Measurements from ENCODE around the gene MBL2.

MBL2 gene

DNA sequence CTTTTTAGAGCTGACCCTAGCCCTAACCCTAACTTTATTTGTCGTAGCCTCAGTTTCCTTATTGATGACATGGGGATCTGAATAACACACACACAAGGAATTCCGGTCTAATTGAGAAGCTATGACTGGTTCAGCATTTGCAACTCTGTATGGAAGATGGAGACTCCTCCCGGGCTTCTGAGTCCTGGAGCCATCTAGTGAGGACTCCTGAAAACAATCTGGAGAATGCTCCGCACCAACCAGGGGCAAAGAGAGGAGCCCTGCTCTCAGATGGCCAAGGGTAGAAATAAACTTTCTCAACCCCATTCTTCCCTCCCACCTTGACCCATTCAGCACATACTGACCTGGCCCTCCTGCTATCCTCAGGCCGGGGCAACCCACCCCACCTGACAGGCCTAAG lies 26.4 kb downstream of the MBL2 start:
- DNase-seq (ENCODE audit: low read depth in 1 of 2, low spot score in 1 of 2): no peak
- no peak for TF ChIP-seq POLR2AphosphoS5 (IDR thresholded peaks at IDR 0.05; ENCODE audit: low read depth)
- no peak overlapping the region for H3K4me3 ChIP-seq (replicated peaks; ENCODE audit: insufficient read depth, low read length)

DNA sequence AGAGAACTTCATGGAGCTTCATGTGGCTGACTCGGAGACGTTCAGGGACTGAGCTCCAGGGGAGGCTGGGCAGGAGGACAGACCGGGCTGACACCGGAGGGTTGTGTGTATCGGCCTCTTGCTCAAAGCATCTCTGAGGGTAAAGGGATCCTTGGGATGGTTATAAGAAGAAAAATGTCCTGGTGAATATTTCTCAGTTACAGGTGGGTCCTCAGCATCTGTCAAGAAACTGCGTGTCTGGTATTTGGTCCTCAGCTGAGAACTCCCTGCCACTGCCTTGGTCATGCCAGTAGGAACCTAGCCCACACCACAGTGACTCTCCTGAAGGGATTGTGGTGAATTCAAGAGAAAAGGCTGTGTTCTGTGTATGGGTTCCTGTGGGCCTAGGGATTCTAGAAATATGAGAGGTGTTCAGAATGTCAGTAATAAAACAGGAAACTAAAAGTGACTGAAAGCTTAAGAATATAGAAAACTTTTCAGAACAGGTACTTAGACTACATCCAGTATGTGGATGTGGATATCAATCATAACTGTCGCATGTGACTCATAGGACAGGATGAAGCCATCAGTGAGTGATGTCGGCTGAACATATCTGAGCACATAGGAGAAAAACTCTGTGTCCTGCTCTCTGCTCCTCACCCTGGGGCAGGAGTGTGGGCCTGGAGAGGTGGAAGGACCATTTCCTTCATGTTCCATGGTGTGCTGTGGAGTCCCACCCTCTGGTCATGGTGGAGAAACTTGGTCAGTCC lies 28.4 kb downstream of the MBL2 start:
- DNase-seq (ENCODE audit: low read depth in 1 of 2, low spot score in 1 of 2): no peak
- Histone ChIP-seq H3K27ac (replicated peaks) (no peak overlapping the region), H3K4me3 (replicated peaks; ENCODE audit: insufficient read depth, low read length) (no peak overlapping the region), H3K27me3 (ENCODE audit: insufficient read depth, poor library complexity, severe bottlenecking) (no peaks in the 10 kb centered on the region)
- no peak for TF ChIP-seq GABPA (IDR thresholded peaks at IDR 0.05; ENCODE audit: low read depth)
- TF ChIP-seq SPI1 (IDR thresholded peaks at IDR 0.05; ENCODE audit: borderline replicate concordance, low read depth): no peak
- TF ChIP-seq POLR2AphosphoS5 (IDR thresholded peaks at IDR 0.05; ENCODE audit: low read depth): no peak
- TF ChIP-seq, protein P1, sequence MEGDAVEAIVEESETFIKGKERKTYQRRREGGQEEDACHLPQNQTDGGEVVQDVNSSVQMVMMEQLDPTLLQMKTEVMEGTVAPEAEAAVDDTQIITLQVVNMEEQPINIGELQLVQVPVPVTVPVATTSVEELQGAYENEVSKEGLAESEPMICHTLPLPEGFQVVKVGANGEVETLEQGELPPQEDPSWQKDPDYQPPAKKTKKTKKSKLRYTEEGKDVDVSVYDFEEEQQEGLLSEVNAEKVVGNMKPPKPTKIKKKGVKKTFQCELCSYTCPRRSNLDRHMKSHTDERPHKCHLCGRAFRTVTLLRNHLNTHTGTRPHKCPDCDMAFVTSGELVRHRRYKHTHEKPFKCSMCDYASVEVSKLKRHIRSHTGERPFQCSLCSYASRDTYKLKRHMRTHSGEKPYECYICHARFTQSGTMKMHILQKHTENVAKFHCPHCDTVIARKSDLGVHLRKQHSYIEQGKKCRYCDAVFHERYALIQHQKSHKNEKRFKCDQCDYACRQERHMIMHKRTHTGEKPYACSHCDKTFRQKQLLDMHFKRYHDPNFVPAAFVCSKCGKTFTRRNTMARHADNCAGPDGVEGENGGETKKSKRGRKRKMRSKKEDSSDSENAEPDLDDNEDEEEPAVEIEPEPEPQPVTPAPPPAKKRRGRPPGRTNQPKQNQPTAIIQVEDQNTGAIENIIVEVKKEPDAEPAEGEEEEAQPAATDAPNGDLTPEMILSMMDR (IDR thresholded peaks at IDR 0.05; ENCODE audit: insufficient read depth, low read length): no peak
- TF ChIP-seq, protein P2, sequence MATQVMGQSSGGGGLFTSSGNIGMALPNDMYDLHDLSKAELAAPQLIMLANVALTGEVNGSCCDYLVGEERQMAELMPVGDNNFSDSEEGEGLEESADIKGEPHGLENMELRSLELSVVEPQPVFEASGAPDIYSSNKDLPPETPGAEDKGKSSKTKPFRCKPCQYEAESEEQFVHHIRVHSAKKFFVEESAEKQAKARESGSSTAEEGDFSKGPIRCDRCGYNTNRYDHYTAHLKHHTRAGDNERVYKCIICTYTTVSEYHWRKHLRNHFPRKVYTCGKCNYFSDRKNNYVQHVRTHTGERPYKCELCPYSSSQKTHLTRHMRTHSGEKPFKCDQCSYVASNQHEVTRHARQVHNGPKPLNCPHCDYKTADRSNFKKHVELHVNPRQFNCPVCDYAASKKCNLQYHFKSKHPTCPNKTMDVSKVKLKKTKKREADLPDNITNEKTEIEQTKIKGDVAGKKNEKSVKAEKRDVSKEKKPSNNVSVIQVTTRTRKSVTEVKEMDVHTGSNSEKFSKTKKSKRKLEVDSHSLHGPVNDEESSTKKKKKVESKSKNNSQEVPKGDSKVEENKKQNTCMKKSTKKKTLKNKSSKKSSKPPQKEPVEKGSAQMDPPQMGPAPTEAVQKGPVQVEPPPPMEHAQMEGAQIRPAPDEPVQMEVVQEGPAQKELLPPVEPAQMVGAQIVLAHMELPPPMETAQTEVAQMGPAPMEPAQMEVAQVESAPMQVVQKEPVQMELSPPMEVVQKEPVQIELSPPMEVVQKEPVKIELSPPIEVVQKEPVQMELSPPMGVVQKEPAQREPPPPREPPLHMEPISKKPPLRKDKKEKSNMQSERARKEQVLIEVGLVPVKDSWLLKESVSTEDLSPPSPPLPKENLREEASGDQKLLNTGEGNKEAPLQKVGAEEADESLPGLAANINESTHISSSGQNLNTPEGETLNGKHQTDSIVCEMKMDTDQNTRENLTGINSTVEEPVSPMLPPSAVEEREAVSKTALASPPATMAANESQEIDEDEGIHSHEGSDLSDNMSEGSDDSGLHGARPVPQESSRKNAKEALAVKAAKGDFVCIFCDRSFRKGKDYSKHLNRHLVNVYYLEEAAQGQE (IDR thresholded peaks at IDR 0.05; ENCODE audit: insufficient replicate concordance, low read depth): no peak

More for the DNA sequence above, 26.4 kb downstream of the MBL2 start:
- Histone ChIP-seq H3K27me3 (ENCODE audit: insufficient read depth, poor library complexity, severe bottlenecking) (no peaks in the 10 kb centered on the region), H3K27ac (replicated peaks) (no peak overlapping the region)

DNA sequence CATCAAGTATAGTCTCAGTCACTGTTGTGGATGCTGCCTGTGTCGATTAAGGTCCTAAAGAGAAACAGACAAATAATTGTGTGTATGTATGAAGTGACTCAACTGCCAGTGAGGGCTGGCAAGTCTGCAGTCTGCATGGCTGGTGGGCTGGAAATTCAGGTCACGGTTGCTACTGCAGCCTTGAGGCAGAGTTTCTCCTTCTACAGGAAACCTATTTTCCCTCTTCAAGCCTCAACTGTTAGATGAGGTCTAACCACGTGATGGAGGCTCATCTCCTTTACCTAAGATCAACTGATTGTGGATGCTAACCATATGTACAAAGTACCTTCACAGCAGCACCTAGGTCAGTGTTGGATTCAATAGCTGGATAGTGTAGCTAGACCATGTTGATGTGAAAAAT lies 29.9 kb downstream of the MBL2 start:
- no peak for DNase-seq (ENCODE audit: low read depth in 1 of 2, low spot score in 1 of 2)
- Histone ChIP-seq H3K4me3 (replicated peaks; ENCODE audit: insufficient read depth, low read length) (no peak overlapping the region), H3K27ac (replicated peaks) (no peak overlapping the region), H3K27me3 (ENCODE audit: insufficient read depth, poor library complexity, severe bottlenecking) (no peaks in the 10 kb centered on the region)
- TF ChIP-seq, protein P1 (IDR thresholded peaks at IDR 0.05; ENCODE audit: insufficient read depth, low read length): no peak
- TF ChIP-seq POLR2AphosphoS5 (IDR thresholded peaks at IDR 0.05; ENCODE audit: low read depth): no peak
- TF ChIP-seq GABPA (IDR thresholded peaks at IDR 0.05; ENCODE audit: low read depth): no peak
- no peak for TF ChIP-seq SPI1 (IDR thresholded peaks at IDR 0.05; ENCODE audit: borderline replicate concordance, low read depth)
- TF ChIP-seq, protein P2 (IDR thresholded peaks at IDR 0.05; ENCODE audit: insufficient replicate concordance, low read depth): no peak

DNA sequence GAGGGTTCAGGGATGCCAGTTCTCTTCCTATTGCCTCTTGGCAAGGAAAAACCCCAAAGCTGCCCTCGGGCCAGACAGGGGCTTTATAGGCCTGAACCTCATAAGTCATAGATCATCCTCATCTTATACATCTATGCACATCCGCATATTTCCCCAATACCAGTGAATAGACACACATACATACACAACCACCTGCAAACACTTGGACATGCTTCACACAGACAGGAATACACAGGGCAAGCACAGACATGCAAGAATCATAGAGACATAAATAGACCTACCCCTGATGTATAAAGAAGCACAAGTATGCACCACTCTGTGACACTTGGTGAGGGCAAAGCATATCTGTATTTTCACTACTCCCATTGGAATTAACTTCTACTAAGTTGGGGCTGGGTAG lies 30.7 kb downstream of the MBL2 start:
- DNase-seq (ENCODE audit: low read depth in 1 of 2, low spot score in 1 of 2): no peak
- TF ChIP-seq, protein P2 (IDR thresholded peaks at IDR 0.05; ENCODE audit: insufficient replicate concordance, low read depth): no peak
- TF ChIP-seq GABPA (IDR thresholded peaks at IDR 0.05; ENCODE audit: low read depth) (no peak), POLR2AphosphoS5 (IDR thresholded peaks at IDR 0.05; ENCODE audit: low read depth) (no peak), SPI1 (IDR thresholded peaks at IDR 0.05; ENCODE audit: borderline replicate concordance, low read depth) (no peak)
- TF ChIP-seq, protein P1 (IDR thresholded peaks at IDR 0.05; ENCODE audit: insufficient read depth, low read length): no peak
- Histone ChIP-seq H3K4me3 (replicated peaks; ENCODE audit: insufficient read depth, low read length) (no peak overlapping the region), H3K27me3 (ENCODE audit: insufficient read depth, poor library complexity, severe bottlenecking) (no peaks in the 10 kb centered on the region), H3K27ac (replicated peaks) (no peak overlapping the region)
